Measurements from ENCODE around the gene RAB3GAP1. TPM values are rescaled to one million over a fixed set of nuclear protein-coding genes. Genes with fewer than 3 reads are reported as not detected.

RAB3GAP1 gene
- total RNA-seq, 1 donor from 2014 or later: 25.4 TPM

- no peak for TF ChIP-seq CTCF (conservative IDR thresholded peaks at IDR 0.05; ENCODE audit: low read depth, low read length)
- no peak overlapping the region for H3K4me3 ChIP-seq (ENCODE audit: low read depth, low read length)
- no peak for DNase-seq (ENCODE audit: low read depth)
These were observed 92.3 kb downstream of the RAB3GAP1 start for GRCh38 chr2:135144343-135144742.

- no peak for DNase-seq (ENCODE audit: low read depth)
- no peak overlapping the region for H3K4me3 ChIP-seq (ENCODE audit: low read depth, low read length)
- TF ChIP-seq CTCF (conservative IDR thresholded peaks at IDR 0.05; ENCODE audit: low read depth, low read length): no peak
These were observed 97.2 kb downstream of the RAB3GAP1 start for GRCh38 chr2:135149251-135149650.

- H3K4me3 ChIP-seq (ENCODE audit: low read depth, low read length): no peak overlapping the region
- DNase-seq (ENCODE audit: low read depth): peak; percentile 89
- no peak for TF ChIP-seq CTCF (conservative IDR thresholded peaks at IDR 0.05; ENCODE audit: low read depth, low read length)
These were observed 98.6 kb downstream of the RAB3GAP1 start for GRCh38 chr2:135150725-135151124.

- DNase-seq (ENCODE audit: low read depth): no peak
- no peak for TF ChIP-seq CTCF (conservative IDR thresholded peaks at IDR 0.05; ENCODE audit: low read depth, low read length)
- no peak overlapping the region for H3K4me3 ChIP-seq (ENCODE audit: low read depth, low read length)
These were observed 99.5 kb downstream of the RAB3GAP1 start for GRCh38 chr2:135151615-135152014.

- no peak for TF ChIP-seq CTCF (conservative IDR thresholded peaks at IDR 0.05; ENCODE audit: low read depth, low read length)
- no peak overlapping the region for H3K4me3 ChIP-seq (ENCODE audit: low read depth, low read length)
- DNase-seq (ENCODE audit: low read depth): no peak
These were observed 100.3 kb downstream of the RAB3GAP1 start for GRCh38 chr2:135152361-135152760.

- no peak overlapping the region for H3K4me3 ChIP-seq (ENCODE audit: low read depth, low read length)
- no peak for DNase-seq (ENCODE audit: low read depth)
- TF ChIP-seq CTCF (conservative IDR thresholded peaks at IDR 0.05; ENCODE audit: low read depth, low read length): no peak
These were observed 102.9 kb downstream of the RAB3GAP1 start for GRCh38 chr2:135154962-135155361.

GRCh38 chr2:135157856-135158255 lies 105.8 kb downstream of the RAB3GAP1 start:
- H3K4me3 ChIP-seq (ENCODE audit: low read depth, low read length): no peak overlapping the region
- no peak for TF ChIP-seq CTCF (conservative IDR thresholded peaks at IDR 0.05; ENCODE audit: low read depth, low read length)
- no peak for DNase-seq (ENCODE audit: low read depth)

Data from epithelial cell of proximal tubule (primary cell).